CD4-positive, alpha-beta T cell treated with Interleukin-21 for 1 hour (primary cell): ENCODE data around the gene CCT6A.
A peak's percentile ranks its signal among the peaks of the same experiment; 100 is the strongest.
"Not testable (repeated sequence)": the region's sequence is repeated elsewhere in the genome, so short reads cannot be mapped to it uniquely, and the experiment has no call there.

Experiments
- DNase-seq: peaks from one replicate; pipeline ENCODE4 v3.0.0-alpha.2; 2020

The CCT6A gene

GRCh38 chr7:56105508-56105907 lies 53.9 kb downstream of the CCT6A start:
- DNase-seq: peak; percentile 48

DNA sequence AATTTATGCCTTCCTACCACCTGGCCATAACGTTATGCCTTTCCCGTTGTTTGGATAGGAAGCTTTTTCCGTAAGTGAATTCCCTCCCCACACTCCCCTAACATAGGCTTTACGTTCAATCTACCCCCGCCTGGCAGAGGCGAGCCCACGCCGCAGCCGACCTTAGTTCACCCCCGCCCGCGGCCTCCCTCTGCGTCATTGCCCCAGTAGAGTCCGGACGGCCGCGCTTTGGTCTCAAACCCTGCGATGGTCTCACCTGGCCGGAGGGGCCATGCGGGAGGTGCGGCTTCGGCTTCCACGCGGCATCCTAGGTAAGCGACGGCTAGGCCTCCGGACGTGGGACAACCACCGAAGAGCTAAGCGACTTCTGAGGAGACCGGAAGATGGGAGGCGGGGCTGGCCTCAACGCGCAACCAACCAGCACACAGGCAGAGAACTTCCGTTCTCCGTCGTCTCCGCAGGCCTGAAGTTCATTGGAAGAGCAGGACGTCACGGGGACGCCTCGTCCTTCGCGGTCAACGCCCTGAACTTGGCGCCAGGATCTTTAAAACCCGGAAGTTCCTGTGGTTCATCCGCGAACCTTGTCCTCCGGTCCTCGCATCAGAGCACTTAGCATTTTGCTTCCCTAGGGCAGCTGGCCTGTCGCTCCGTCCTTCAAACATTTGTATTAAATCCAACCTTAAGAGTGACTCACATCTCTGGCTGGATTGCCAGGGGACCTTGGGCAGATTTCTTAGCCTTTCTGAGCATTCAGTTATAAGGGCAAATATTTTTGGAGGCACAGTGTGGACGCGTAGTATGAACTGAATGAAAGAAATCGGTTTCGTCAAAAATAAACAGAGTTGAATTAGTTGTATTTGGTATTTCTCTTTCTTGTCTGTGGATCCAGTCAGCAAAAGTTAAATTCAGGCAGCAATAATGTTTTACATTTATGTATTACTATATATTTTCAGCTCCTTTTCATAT lies 54.8 kb downstream of the CCT6A start, which contains the start of gene CHCHD2:
CHCHD2 (minus strand) TSS at position 369 of the 966 bp plus-strand sequence; CDS start at position 306, 63 bp downstream.
- peak; percentile 96 for DNase-seq

DNA sequence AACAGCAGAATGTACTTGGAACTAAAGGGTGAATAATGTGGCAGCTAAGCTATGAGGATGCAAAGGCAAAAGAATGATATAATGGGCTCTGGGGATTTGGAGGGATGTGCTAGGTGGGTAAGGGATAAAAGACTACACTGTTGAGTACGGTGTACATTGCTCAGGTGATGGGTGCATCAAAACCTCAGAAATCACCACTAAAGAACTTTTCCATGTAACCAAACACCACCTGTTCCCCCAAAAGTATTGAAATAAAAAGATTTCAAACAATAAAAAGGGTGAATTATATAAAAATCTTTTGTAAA lies 56.3 kb downstream of the CCT6A start:
- DNase-seq: no peak

GRCh38 chr7:56110611-56111010 lies 59.0 kb downstream of the CCT6A start:
- DNase-seq: no peak

- not testable (repeated sequence) for DNase-seq
These were observed 60.7 kb downstream of the CCT6A start for GRCh38 chr7:56112244-56112643.
